ENCODE results near the gene IGFBP5.

The IGFBP5 gene

DNA sequence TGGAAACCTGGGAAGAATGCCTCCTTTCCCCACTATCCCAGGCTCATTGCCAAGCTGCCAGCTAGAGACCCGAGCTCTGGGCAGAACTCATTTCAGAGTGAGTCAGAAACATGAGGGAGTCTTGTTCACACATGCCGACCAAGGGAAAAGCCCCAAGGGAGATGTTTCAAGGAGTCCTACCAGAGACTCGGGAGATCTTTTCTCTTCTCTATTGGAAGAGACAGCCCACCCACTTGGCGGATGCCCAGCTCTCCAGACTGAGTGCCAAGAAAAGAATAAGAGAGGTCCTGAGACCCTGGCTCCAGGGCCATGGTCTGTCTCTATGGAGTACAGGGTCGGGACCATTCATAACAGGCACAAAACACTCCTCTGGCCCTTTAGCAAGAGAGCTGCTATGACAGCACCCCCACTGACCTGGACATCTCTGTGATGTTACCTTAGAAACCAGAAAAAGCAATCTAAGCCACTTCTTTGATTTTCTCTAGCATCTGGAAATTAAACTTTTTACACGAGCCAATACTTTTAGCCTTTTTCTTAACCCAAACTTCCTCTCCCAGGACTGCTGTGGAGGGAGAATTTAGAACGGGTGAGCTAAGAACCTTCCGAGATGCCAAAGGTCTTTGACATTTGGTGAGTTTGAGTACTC lies 18.5 kb upstream of the IGFBP5 start:
- no peak for DNase-seq

DNA sequence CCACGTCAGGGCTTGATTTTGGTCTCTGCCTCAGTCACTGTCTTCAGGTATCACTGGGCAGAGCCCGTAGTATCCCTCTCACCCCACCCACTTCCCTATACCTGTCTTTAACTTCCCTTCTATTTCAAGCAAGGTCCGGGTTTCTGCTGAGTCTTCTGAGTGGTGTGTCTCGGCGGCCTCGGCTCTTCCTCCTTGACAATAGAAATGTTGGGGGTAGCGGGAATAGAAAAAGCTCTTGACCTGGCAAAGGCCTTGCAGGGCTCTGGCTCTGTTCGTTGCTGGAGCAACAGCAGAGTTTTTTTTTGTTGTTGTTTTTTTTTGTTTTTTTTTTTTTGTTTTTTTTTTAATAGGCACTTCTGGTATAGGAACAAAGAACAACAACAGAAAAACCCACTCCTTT lies 16.0 kb upstream of the IGFBP5 start:
- no peak for DNase-seq

DNA sequence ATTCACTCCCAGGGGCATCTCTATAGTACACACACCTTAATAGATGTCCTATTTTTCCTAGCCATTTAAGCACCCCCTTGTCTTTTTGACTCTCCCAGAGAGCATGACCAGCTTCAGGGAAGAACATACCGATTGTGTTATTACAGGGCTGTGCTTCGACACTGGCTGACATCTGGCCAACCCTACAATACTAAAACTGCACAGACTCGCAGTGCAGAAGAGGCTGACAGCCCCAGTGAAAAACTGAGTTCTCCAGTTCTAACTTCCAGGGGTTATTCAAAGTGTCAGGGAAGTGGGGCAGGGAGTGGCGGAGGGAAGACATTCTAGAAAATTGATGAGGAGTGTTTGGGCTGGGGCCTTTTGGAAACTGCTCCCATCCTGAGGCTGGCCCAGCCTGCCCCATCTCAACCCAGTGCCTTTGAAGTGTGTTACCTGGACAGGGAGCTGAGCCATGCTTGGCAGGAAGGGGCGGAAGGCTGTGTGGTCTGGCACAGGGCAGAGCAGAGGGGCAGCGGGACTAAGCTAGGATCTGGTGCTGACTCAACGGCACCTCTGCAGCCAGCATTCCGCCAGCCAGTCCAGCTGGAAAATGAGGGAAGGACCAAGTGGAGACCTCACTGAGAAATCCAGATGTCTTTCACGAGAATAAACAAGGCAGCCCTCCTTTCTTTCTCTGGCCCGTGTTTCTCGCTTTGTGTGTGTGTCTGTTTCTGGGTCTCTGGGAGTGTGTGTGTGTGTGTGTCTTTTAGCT lies 15.4 kb upstream of the IGFBP5 start:
- no peak for DNase-seq

DNA sequence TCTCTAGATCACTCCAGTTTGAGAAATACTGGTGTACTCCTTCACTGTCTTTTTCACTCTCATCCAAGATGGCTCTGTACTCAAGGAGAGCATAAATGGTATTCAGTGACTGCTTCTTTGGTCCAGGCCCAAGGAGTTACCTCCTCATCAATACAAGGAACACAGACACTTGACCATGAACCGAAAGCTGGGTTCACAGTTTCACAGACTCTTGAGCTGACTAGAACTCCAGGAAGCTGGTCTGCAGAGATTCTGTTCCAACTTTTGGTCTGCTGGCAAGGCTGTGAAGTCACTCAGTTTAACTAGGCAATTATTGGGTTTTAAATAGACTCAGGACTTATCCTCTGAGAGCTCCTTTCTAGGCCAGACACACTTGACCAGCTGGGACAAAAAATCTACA lies 7.4 kb upstream of the IGFBP5 start:
- DNase-seq = no peak

- DNase-seq = no peak
These were observed 6.2 kb upstream of the IGFBP5 start for GRCh38 chr2:216701544-216701943.

DNA sequence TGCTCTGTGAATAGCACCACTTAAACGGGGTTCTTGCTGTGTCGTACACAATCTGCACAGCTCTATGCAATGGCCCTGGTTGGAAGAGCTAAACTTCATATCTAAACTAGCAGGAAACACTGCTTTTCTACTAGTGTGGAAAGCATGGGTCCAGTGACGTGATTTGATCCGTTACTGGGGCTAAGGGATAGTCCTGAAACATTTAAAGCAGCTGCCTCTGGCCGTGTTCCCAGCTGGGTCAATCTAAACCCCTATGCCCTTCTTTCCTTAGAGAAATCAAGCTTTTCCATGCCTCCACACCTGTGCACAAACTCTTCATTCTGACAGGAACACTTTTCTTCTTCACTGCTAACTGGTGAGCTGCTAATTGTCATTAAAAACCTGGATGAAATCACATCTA lies 5.4 kb upstream of the IGFBP5 start:
- no peak for DNase-seq

DNA sequence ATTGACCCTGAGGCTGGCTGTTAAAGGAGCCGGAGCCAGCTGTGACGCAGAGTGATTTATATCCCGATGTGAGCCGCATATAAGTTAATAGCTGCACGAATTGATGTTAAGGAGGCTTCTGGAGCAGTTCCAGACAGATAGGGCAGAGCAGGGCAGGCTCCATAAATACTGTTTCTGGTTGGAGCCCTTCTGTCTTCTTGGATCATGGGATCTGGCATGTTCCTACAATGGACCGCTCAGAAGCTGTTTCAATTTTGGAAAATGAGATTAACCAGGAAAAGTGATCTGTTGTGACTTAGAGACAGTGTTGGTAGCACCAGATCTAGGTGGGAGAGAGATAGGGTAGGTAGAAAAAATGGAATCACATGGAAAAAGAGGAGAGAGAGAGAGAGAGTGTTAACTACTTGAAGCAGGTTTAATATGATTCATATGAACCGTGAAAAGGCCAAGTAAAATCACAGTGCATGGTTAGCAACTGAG lies 4.8 kb upstream of the IGFBP5 start:
- no peak for DNase-seq

DNA sequence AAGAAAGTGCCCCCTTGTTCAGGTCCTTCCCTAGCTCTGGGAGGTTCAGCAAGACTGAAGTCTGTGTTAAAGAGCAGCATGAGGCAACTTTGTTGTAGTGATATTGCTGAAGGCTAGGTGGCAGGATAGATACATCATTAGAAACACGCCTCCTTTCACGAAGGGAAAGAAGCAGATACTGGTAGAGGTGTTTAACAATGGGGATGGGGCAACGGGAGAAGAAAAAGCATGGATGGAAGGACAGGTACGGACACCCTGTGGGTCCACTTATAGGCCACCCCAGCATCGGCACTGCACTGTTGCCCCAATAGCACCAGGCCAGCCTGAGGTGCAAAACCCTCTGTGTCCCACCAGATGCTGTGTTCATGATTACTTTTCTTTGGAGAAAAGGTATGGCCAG lies 3.5 kb upstream of the IGFBP5 start:
- no peak for DNase-seq

- no peak for DNase-seq
These were observed 2.9 kb upstream of the IGFBP5 start for GRCh38 chr2:216698293-216698692.

GRCh38 chr2:216696751-216697560 lies 1.6 kb upstream of the IGFBP5 start:
- DNase-seq = no peak

- DNase-seq = no peak
These were observed 972 bp upstream of the IGFBP5 start for GRCh38 chr2:216696321-216696720.

DNA sequence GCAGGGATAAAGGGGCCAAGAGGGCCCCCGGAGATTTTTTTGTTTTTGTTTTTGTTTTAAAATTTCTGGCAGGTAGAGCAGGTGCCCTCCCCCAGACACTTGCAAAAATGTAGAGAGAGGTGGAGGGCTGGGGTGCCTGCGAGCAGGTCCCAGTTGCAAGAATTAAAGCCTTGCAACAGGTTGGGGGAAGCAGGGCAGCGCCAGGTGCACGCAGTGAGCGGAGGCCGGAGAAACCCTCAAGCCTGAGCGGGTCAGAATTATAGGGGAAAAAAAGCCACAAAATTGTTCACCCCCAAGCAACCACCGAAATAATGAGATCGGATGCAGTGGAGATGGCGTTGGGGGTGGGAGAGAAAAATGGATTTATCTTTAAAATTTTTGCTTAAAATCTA lies 527 bp downstream of the IGFBP5 start:
- no peak for DNase-seq

DNA sequence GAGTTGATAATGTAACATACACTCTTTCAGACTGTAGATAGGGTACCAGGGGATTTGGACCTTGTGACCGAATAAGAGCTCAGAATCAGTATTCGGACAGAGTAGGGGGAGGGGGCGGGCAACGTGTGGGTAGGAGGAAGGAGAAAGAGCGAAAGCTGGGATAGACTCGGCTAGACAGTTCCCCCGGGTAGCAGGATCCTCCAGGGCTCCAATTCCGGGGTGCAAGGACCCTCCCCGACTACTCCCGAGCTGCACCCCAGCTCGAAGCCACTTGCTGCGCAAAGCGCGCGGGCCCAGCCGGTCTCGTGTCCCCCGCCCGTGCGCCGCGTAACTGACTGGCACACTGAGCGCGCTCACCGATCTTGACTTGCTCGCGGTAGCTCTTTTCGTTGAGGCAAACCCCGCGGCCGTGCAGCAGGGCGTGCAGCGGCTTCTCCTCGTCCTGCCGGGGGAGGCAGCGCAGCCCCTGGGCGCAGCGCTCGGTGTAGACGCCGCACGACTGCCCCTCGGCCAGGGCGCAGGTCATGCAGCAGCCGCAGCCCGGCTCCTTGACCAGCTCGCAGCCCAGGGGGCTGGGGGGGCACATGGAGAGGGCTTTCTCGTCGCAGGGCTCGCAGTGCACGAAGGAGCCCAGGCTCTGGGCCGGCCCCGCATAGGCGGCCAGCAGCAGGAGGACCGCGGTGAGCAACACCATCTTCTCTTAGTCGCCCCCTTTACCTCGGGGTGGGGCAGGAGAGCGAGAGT lies 1.1 kb downstream of the IGFBP5 start:
- DNase-seq = no peak

DNA sequence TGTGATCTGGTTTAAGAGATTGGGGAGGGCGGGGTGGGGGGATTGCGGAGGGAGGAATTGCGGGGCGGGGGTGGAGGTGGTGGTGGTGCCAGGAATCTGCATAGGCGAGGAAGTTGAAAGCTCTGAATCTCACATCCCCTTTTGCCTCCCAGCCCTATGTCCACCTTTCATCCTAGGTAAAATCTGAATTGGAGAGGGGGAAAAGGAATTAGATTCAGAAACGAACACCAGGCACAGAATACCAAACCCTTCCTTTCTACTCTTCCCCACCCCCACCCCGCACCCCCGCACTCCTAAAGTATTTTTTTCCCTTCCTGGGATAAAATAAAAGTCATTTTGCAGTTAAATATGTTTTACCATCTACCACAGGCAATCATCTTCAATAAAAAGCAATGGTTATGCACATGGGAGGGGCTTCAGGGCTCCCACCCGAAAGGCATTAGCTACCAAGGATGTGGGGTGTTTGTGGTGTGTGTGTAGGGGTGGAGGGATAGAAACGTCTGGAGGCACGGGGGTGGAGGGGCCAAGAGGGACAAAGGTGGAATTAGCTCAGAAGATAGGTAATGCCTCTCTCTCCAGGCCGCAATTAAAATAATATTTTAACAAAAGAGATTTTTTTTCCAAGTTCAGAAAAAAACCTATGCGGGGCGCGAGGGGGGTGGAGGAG lies 1.8 kb downstream of the IGFBP5 start:
- no peak for DNase-seq

GRCh38 chr2:216692636-216693413 lies 2.5 kb downstream of the IGFBP5 start:
- peak; percentile 15 for DNase-seq

GRCh38 chr2:216690853-216691741 lies 4.3 kb downstream of the IGFBP5 start:
- DNase-seq = no peak

- no peak for DNase-seq
These were observed 4.9 kb downstream of the IGFBP5 start for GRCh38 chr2:216690456-216690852.

- DNase-seq = no peak
These were observed 6.0 kb downstream of the IGFBP5 start for GRCh38 chr2:216689397-216689796.

DNA sequence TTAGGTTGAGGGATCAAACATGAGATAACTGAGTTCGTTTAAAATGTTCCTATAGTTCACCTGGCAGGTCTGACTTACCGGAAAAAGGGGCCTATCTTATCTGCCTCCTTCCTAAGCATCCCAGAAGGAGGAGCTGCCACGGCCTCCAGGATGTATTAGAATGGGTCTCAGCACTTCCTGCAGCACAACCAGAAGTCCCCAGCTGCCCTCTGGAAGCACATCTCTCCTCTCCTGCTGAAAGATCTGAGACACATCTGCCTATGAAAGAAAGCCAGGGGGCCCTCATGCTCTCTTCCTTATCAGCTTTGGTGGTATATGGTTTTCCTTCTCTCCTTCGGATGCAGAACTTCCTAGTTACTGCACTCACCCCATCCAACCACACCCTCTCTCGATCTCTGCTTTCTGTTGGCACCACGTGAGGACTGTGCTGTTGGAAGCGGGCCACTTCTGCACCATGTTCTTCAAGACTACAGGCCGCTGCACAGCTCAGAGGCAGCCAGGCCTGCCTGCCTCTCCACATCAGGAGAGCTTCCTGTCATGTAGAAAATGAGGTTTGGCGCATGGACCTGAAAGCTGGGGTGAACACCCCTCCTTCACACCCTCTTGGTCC lies 6.5 kb downstream of the IGFBP5 start:
- DNase-seq = no peak

DNA sequence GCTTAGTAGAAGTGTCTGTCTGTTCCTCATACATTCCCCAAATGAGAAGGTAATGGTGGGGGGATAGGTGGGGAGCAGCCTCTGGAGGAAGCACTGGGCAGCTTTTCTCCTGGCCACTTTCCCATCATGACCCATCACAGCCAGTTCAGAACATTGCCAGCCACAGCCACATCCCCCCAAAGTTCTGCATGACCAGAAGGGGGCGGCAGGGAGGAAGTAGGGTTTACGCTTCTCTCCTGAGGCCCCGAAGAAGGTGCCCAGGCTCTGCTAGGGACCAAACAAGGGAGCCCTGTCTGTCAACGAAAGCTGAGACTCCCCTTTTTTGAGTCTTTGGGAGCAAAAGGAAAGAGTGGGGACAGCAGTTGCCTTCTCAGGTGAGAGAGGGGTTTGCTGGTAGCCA lies 7.7 kb downstream of the IGFBP5 start:
- no peak for DNase-seq

Measured in central memory CD4-positive, alpha-beta T cell (primary cell).